Smooth muscle cell (in vitro differentiated cells): Measurements from ENCODE around the gene L1TD1. TPM values are rescaled to one million over a fixed set of nuclear protein-coding genes. Genes with fewer than 3 reads are reported as not detected.
A peak's percentile ranks its signal among the peaks of the same experiment; 100 is the strongest.

Source experiments
- DNase-seq: peaks from one replicate; lab custom pipeline; 2025; ENCODE audit not compliant: unreplicated experiment; lab: John Stamatoyannopoulos, UW
- H2AFZ ChIP-seq: fragments of 200-600 bp; sonication (generic); 2 replicates; pipeline ENCODE4 v1.6.0; 2016; ENCODE audit warnings: antibody characterized with exemption, low read depth, mild to moderate bottlenecking
- H3F3A ChIP-seq: fragments of 200-600 bp; sonication (generic); 2 replicates; pipeline ENCODE4 v1.6.0; 2017; ENCODE audit warnings: antibody characterized with exemption, low read depth
- H3K27ac ChIP-seq: fragments of 200-600 bp; sonication (generic); 2 replicates; pipeline ENCODE4 v1.5.1; 2016; ENCODE audit warnings: low read depth, mild to moderate bottlenecking
- H3K27me3 ChIP-seq: fragments of 200-600 bp; sonication (generic); 2 replicates; pipeline ENCODE4 v1.6.1; 2016; ENCODE audit warnings: low read depth, mild to moderate bottlenecking
- H3K36me3 ChIP-seq: fragments of 200-600 bp; sonication (generic); 2 replicates; pipeline ENCODE4 v1.5.1; 2016; ENCODE audit warnings: low read depth
- H3K4me1 ChIP-seq: fragments of 200-600 bp; sonication (generic); 2 replicates; pipeline ENCODE4 v1.5.1; 2016; ENCODE audit warnings: low read depth
- H3K4me2 ChIP-seq: fragments of 200-600 bp; sonication (generic); 2 replicates; pipeline ENCODE4 v1.6.0; 2016; ENCODE audit warnings: mild to moderate bottlenecking
- H3K4me3 ChIP-seq: fragments of 200-600 bp; sonication (generic); 2 replicates; pipeline ENCODE4 v1.5.1; 2016; ENCODE audit warnings: mild to moderate bottlenecking
- H3K79me2 ChIP-seq: fragments of 200-600 bp; sonication (generic); 2 replicates; pipeline ENCODE4 v1.6.0; 2016; ENCODE audit warnings: low read depth, mild to moderate bottlenecking
- H3K9ac ChIP-seq: fragments of 200-600 bp; sonication (generic); 2 replicates; pipeline ENCODE4 v1.6.0; 2016; ENCODE audit warnings: low read depth
- H3K9me3 ChIP-seq: fragments of 200-600 bp; sonication (generic); replicated peaks from 2 replicates; pipeline ENCODE4 v1.5.1; 2016; ENCODE audit warnings: low read depth
- H4K20me1 ChIP-seq: fragments of 200-600 bp; sonication (generic); 2 replicates; pipeline ENCODE4 v1.6.0; 2016; ENCODE audit warnings: low read depth
- WGBS: methylation state at CpG from one replicate; pipeline ENCODE4 v1.1.7; 2016; ENCODE audit warnings: low lambda C conversion rate; 5-methylcytosine and 5-hydroxymethylcytosine counted together
- polyA plus RNA-seq: library from polyadenylated mRNA; unstranded; fragments of >200 nt; fragmentation: Nextera tagmentation; extraction: Ambion mirVana; gene quantifications from 2 replicates; pipeline ENCODE4 v1.2.1, GENCODE V29; 2016
- total RNA-seq: library from RNA; depleted of rRNA; stranded (reverse); fragments of >200 nt; gene quantifications from 2 replicates; pipeline ENCODE4 v1.2.3, GENCODE V29; 2014
- TF ChIP-seq, protein P1 (sequence below): fragments of 200-600 bp; sonication (generic); IDR thresholded peaks from 2 replicates; pipeline ENCODE4 v1.5.1; 2017; ENCODE audit warnings: borderline replicate concordance, mild to moderate bottlenecking, antibody characterized with exemption; ENCODE audit not compliant: insufficient read depth, poor library complexity, severe bottlenecking

L1TD1 gene
- total and polyA plus RNA-seq, 2 experiments from 2014 or later, result 0.41 to 2.7 TPM

DNA sequence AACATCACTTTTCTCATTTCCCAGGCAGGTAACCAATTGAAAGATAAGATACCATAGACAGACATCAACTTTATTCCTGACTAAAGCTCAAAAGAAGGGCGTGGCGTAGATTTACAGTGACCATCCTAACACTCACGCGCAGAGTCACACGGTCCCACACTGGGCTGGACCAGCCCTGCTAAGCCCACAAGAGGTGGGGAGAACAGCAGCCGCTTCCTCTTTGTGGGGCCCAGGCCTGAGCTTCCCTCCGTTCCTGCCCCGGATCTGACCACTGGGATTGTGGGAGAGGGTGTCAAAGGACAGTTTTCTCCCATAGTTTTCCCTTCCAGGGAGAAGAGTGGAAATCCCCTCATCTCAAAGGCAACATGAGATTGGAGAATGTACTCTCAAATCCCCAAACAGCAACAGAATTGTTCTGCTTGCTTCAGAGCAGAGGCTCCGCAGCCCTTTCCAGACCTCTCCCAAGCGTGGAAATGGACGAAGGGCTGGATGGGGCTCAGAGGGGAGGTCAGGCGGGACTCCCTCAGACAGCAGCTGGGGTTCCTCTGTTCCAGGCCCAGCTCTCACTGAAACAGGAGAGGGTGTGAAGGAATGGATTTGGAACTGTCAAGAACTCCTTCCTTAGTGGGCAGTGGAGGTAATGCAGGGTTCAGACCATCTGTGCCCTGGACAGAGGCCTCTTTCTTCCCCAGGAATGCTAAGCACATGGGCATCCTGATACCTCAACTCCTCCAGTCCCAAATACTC is 33.7 kb downstream of the L1TD1 start:
- no peak for DNase-seq
- no peaks in the 10 kb centered on the region for H3K9me3 ChIP-seq
- no peak overlapping the region for H3K4me3 ChIP-seq
- no peaks in the 10 kb centered on the region for H3K36me3 ChIP-seq
- 85% methylated on average over 12 of the region's 12 CpGs for WGBS
- no peak overlapping the region for H3K9ac ChIP-seq
- TF ChIP-seq, protein P1, sequence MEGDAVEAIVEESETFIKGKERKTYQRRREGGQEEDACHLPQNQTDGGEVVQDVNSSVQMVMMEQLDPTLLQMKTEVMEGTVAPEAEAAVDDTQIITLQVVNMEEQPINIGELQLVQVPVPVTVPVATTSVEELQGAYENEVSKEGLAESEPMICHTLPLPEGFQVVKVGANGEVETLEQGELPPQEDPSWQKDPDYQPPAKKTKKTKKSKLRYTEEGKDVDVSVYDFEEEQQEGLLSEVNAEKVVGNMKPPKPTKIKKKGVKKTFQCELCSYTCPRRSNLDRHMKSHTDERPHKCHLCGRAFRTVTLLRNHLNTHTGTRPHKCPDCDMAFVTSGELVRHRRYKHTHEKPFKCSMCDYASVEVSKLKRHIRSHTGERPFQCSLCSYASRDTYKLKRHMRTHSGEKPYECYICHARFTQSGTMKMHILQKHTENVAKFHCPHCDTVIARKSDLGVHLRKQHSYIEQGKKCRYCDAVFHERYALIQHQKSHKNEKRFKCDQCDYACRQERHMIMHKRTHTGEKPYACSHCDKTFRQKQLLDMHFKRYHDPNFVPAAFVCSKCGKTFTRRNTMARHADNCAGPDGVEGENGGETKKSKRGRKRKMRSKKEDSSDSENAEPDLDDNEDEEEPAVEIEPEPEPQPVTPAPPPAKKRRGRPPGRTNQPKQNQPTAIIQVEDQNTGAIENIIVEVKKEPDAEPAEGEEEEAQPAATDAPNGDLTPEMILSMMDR, result no peak
- no peaks in the 10 kb centered on the region for H3K27me3 ChIP-seq
- peaks cover 4% of the 10 kb centered on the region for H3K4me1 ChIP-seq
- H3K79me2 ChIP-seq, result no peaks in the 10 kb centered on the region
- H2AFZ ChIP-seq, result no peak overlapping the region
- no peak overlapping the region for H3K4me2 ChIP-seq
- no peaks in the 10 kb centered on the region for H3F3A ChIP-seq
- H3K27ac ChIP-seq, result no peak overlapping the region
- no peaks in the 10 kb centered on the region for H4K20me1 ChIP-seq

DNA sequence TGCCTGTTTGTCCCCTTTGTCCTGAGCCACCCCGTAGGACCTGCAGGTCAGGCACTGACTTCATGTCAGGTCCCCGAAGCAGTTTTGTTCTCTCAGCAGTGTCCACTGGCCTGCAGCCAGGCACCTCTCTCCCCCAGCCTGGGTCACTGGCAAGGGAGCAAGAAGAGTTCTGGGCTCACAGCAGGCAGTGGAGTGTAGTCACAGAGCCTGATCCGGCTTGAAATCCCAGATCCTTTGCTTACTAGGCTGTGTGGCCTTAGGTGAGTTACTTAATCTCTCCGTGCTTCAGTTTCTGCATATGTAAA is 34.2 kb downstream of the L1TD1 start:
- TF ChIP-seq, protein P1, result no peak
- WGBS, result 78% methylated on average over 4 of the region's 4 CpGs
- DNase-seq, result no peak
- Histone ChIP-seq H4K20me1 (no peaks in the 10 kb centered on the region), H3K27me3 (no peaks in the 10 kb centered on the region), H3K27ac (no peak overlapping the region), H3K4me1 (peaks cover 4% of the 10 kb centered on the region), H3K4me2 (no peak overlapping the region), H3K9me3 (no peaks in the 10 kb centered on the region), H3K9ac (no peak overlapping the region), H3K79me2 (no peaks in the 10 kb centered on the region), H3K36me3 (no peaks in the 10 kb centered on the region), H2AFZ (no peak overlapping the region), H3F3A (no peaks in the 10 kb centered on the region), H3K4me3 (no peak overlapping the region)

DNA sequence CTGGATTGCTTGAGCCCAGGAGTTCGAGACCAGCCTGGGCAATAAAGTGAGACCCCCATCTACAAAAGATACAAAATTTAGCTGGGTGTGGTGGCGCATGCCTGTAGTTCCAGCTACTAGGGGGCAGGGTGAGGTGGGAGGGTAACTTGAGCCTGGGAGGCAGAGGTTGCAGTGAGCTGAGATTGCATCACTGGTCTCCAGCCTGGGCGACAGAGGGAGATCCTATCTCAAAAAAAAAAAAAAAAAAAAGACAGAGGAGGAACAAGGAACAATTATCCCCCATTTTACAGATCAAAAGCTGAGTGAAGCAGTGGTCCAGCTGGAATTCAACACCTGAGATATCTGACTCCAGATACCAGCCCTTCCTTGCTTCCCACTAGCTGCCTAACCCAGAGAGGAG is 34.8 kb downstream of the L1TD1 start:
- H3K4me1 ChIP-seq, result peaks cover 4% of the 10 kb centered on the region
- no peak overlapping the region for H2AFZ ChIP-seq
- H3K79me2 ChIP-seq, result no peaks in the 10 kb centered on the region
- peak overlapping the region; percentile 63 for H3K27ac ChIP-seq
- no peak overlapping the region for H3K4me2 ChIP-seq
- DNase-seq, result no peak
- TF ChIP-seq, protein P1, result no peak
- no peaks in the 10 kb centered on the region for H4K20me1 ChIP-seq
- H3K9me3 ChIP-seq, result no peaks in the 10 kb centered on the region
- no peaks in the 10 kb centered on the region for H3F3A ChIP-seq
- no peaks in the 10 kb centered on the region for H3K27me3 ChIP-seq
- no peaks in the 10 kb centered on the region for H3K36me3 ChIP-seq
- no peak overlapping the region for H3K4me3 ChIP-seq
- no peak overlapping the region for H3K9ac ChIP-seq
- 48% methylated on average over 3 of the region's 3 CpGs for WGBS

DNA sequence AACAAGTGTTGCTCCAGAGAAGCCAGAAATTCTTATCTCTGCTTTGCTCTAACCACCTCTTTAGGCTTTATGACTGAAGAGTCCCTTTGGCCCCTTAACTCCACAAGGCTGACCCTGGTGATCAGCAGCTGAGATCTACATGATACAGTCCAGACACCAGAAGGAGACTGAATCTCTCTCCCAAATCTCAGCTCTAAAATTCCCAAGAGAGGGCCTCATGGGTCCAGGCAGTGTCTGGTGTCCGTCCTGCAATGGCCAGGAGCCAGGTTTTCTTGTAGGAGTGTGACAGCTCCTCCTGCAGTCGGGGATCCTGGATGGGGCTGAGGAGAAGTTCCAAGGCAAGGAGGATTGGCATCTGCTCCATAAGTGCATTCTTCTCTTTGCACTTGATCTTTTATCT is 35.3 kb downstream of the L1TD1 start:
- whole genome bisulfite sequencing, result 23% methylated on average over 2 of the region's 2 CpGs
- no peaks in the 10 kb centered on the region for H3K79me2 ChIP-seq
- peak overlapping the region; percentile 63 for H3K27ac ChIP-seq

More for the DNA sequence above, 35.3 kb downstream of the L1TD1 start:
- TF ChIP-seq, protein P1, result no peak
- Histone ChIP-seq H3K9me3 (no peaks in the 10 kb centered on the region), H3K4me3 (no peak overlapping the region), H3K36me3 (no peaks in the 10 kb centered on the region), H3K4me1 (peaks cover 9% of the 10 kb centered on the region), H3K27me3 (no peaks in the 10 kb centered on the region), H2AFZ (no peak overlapping the region), H3F3A (no peaks in the 10 kb centered on the region), H4K20me1 (no peaks in the 10 kb centered on the region), H3K9ac (no peak overlapping the region), H3K4me2 (peak overlapping the region; percentile 29)
- DNase-seq, result no peak
